ENCODE data around the gene CST7. TPM values are rescaled to one million over a fixed set of nuclear protein-coding genes. Genes with fewer than 3 reads are reported as not detected.
A peak's percentile ranks its signal among the peaks of the same experiment; 100 is the strongest.

The CST7 gene
- total RNA-seq, 1 donor from 2014 or later, result 115 TPM

GRCh38 chr20:24956001-24956841 is 7.2 kb downstream of the CST7 start:
- Mint-ChIP-seq H3K27me3 (ENCODE audit: low read depth) (no peaks in the 10 kb centered on the region), H3K4me3 (ENCODE audit: low read depth) (no peak overlapping the region), H3K27ac (peak overlapping the region; percentile 76), H3K4me1 (ENCODE audit: low read depth) (peaks cover 41% of the 10 kb centered on the region), H3K36me3 (ENCODE audit: low read depth) (peaks cover 80% of the 10 kb centered on the region), H3K9me3 (no peaks in the 10 kb centered on the region)
- DNase-seq (ENCODE audit: low spot score), result no peak
- intact Hi-C loops (cut with micrococcal nuclease), result no loop called here

- Mint-ChIP-seq H3K36me3 (ENCODE audit: low read depth) (peaks cover 81% of the 10 kb centered on the region), H3K9me3 (no peaks in the 10 kb centered on the region), H3K27me3 (ENCODE audit: low read depth) (no peaks in the 10 kb centered on the region), H3K4me3 (ENCODE audit: low read depth) (no peak overlapping the region), H3K4me1 (ENCODE audit: low read depth) (peaks cover 40% of the 10 kb centered on the region), H3K27ac (peak overlapping the region; percentile 26)
- intact Hi-C loops (cut with micrococcal nuclease), result no loop called here
- no peak for DNase-seq (ENCODE audit: low spot score)
These were observed 8.4 kb downstream of the CST7 start for GRCh38 chr20:24957326-24958016.

GRCh38 chr20:24958506-24959385 is 9.7 kb downstream of the CST7 start:
- Mint-ChIP-seq H3K36me3 (ENCODE audit: low read depth) (peaks cover 81% of the 10 kb centered on the region), H3K27ac (no peak overlapping the region)

GRCh38 chr20:24959591-24960301 is 10.7 kb downstream of the CST7 start:
- no peak overlapping the region for H3K4me3 Mint-ChIP-seq (ENCODE audit: low read depth)
- no peak for DNase-seq (ENCODE audit: low spot score)
- intact Hi-C loops (cut with micrococcal nuclease), result no loop called here
- H3K27ac Mint-ChIP-seq, result no peak overlapping the region
- no peaks in the 10 kb centered on the region for H3K27me3 Mint-ChIP-seq (ENCODE audit: low read depth)
- H3K36me3 Mint-ChIP-seq (ENCODE audit: low read depth), result peaks cover 81% of the 10 kb centered on the region
- H3K9me3 Mint-ChIP-seq, result no peaks in the 10 kb centered on the region
- peaks cover 28% of the 10 kb centered on the region for H3K4me1 Mint-ChIP-seq (ENCODE audit: low read depth)

More at GRCh38 chr20:24958506-24959385, 9.7 kb downstream of the CST7 start:
- Mint-ChIP-seq H3K9me3 (no peaks in the 10 kb centered on the region), H3K4me3 (ENCODE audit: low read depth) (no peak overlapping the region), H3K27me3 (ENCODE audit: low read depth) (no peaks in the 10 kb centered on the region), H3K4me1 (ENCODE audit: low read depth) (peaks cover 32% of the 10 kb centered on the region)
- intact Hi-C loops (cut with micrococcal nuclease), result no loop called here
- DNase-seq (ENCODE audit: low spot score), result no peak

- no peak overlapping the region for H3K4me3 Mint-ChIP-seq (ENCODE audit: low read depth)
- intact Hi-C loops (cut with micrococcal nuclease), result no loop called here
- peaks cover 82% of the 10 kb centered on the region for H3K36me3 Mint-ChIP-seq (ENCODE audit: low read depth)
- no peaks in the 10 kb centered on the region for H3K27me3 Mint-ChIP-seq (ENCODE audit: low read depth)
- H3K27ac Mint-ChIP-seq, result peak overlapping the region; percentile 59
- peaks cover 27% of the 10 kb centered on the region for H3K4me1 Mint-ChIP-seq (ENCODE audit: low read depth)
- no peaks in the 10 kb centered on the region for H3K9me3 Mint-ChIP-seq
- DNase-seq (ENCODE audit: low spot score), result no peak
These were observed 11.3 kb downstream of the CST7 start for GRCh38 chr20:24960302-24960801.

- H3K27me3 Mint-ChIP-seq (ENCODE audit: low read depth), result no peaks in the 10 kb centered on the region
- no peak overlapping the region for H3K4me3 Mint-ChIP-seq (ENCODE audit: low read depth)
- H3K27ac Mint-ChIP-seq, result peak overlapping the region; percentile 59
- intact Hi-C loops (cut with micrococcal nuclease), result no loop called here
- peaks cover 81% of the 10 kb centered on the region for H3K36me3 Mint-ChIP-seq (ENCODE audit: low read depth)
- H3K9me3 Mint-ChIP-seq, result no peaks in the 10 kb centered on the region
- H3K4me1 Mint-ChIP-seq (ENCODE audit: low read depth), result peaks cover 23% of the 10 kb centered on the region
- DNase-seq (ENCODE audit: low spot score), result no peak
These were observed 11.8 kb downstream of the CST7 start for GRCh38 chr20:24960861-24961260.

- Mint-ChIP-seq H3K27ac (peak overlapping the region; percentile 59), H3K36me3 (ENCODE audit: low read depth) (peaks cover 81% of the 10 kb centered on the region), H3K27me3 (ENCODE audit: low read depth) (no peaks in the 10 kb centered on the region), H3K4me1 (ENCODE audit: low read depth) (peaks cover 23% of the 10 kb centered on the region), H3K9me3 (no peaks in the 10 kb centered on the region), H3K4me3 (ENCODE audit: low read depth) (no peak overlapping the region)
- DNase-seq (ENCODE audit: low spot score), result no peak
- intact Hi-C loops (cut with micrococcal nuclease), result no loop called here
These were observed 12.5 kb downstream of the CST7 start for GRCh38 chr20:24961384-24962181.

- no peaks in the 10 kb centered on the region for H3K9me3 Mint-ChIP-seq
- no peak overlapping the region for H3K4me3 Mint-ChIP-seq (ENCODE audit: low read depth)
- peaks cover 23% of the 10 kb centered on the region for H3K4me1 Mint-ChIP-seq (ENCODE audit: low read depth)
- no peak for DNase-seq (ENCODE audit: low spot score)
- no peaks in the 10 kb centered on the region for H3K27me3 Mint-ChIP-seq (ENCODE audit: low read depth)
- intact Hi-C loops (cut with micrococcal nuclease), result no loop called here
- peak overlapping the region; percentile 59 for H3K27ac Mint-ChIP-seq
- peaks cover 79% of the 10 kb centered on the region for H3K36me3 Mint-ChIP-seq (ENCODE audit: low read depth)
These were observed 13.1 kb downstream of the CST7 start for GRCh38 chr20:24962182-24962492.

GRCh38 chr20:24962510-24962909 is 13.4 kb downstream of the CST7 start:
- Mint-ChIP-seq H3K27me3 (ENCODE audit: low read depth) (no peaks in the 10 kb centered on the region), H3K4me1 (ENCODE audit: low read depth) (peaks cover 23% of the 10 kb centered on the region), H3K27ac (peak overlapping the region; percentile 59), H3K9me3 (no peaks in the 10 kb centered on the region), H3K36me3 (ENCODE audit: low read depth) (peaks cover 81% of the 10 kb centered on the region), H3K4me3 (ENCODE audit: low read depth) (no peak overlapping the region)
- intact Hi-C loops (cut with micrococcal nuclease), result no loop called here
- no peak for DNase-seq (ENCODE audit: low spot score)

- H3K27ac Mint-ChIP-seq, result peak overlapping the region; percentile 43
- H3K36me3 Mint-ChIP-seq (ENCODE audit: low read depth), result peaks cover 84% of the 10 kb centered on the region
- H3K4me3 Mint-ChIP-seq (ENCODE audit: low read depth), result no peak overlapping the region
- no peaks in the 10 kb centered on the region for H3K27me3 Mint-ChIP-seq (ENCODE audit: low read depth)
- intact Hi-C loops (cut with micrococcal nuclease), result no loop called here
- peaks cover 23% of the 10 kb centered on the region for H3K4me1 Mint-ChIP-seq (ENCODE audit: low read depth)
- no peaks in the 10 kb centered on the region for H3K9me3 Mint-ChIP-seq
- DNase-seq (ENCODE audit: low spot score), result no peak
These were observed 14.8 kb downstream of the CST7 start for GRCh38 chr20:24963672-24964505.

- intact Hi-C loops (cut with micrococcal nuclease), result no loop called here
- Mint-ChIP-seq H3K9me3 (no peaks in the 10 kb centered on the region), H3K27ac (peak overlapping the region; percentile 43), H3K36me3 (ENCODE audit: low read depth) (peaks cover 84% of the 10 kb centered on the region), H3K27me3 (ENCODE audit: low read depth) (no peaks in the 10 kb centered on the region), H3K4me3 (ENCODE audit: low read depth) (no peak overlapping the region), H3K4me1 (ENCODE audit: low read depth) (peaks cover 23% of the 10 kb centered on the region)
- no peak for DNase-seq (ENCODE audit: low spot score)
These were observed 15.4 kb downstream of the CST7 start for GRCh38 chr20:24964506-24964840.

Data from activated T-helper 2 cell treated with anti-CD3 and anti-CD28 coated beads, Interferon-gamma antibody, Interleukin-2, Interleukin-4, amounts not matched to agents 10 μg/mL and 5 μg/mL and 100 μg/mL, durations not matched to agents 14 hours and 24 hours and 36 hours (primary cell).